Thyroid gland (tissue), 4 donors: ENCODE results near the gene TUBA1C.

Experiments used
- POLR2A ChIP-seq, 2 donors: fragments of 450-650 bp; IDR thresholded peaks; one replicate each; pipeline ENCODE4 v1.6.1; 2017; ENCODE audit warnings: antibody characterized with exemption in 2 of 2, mild to moderate bottlenecking in 2 of 2, moderate library complexity in 1 of 2
- TF ChIP-seq, protein P1 (sequence below), 6 experiments: fragments of 200-600 bp in 3 of 6; fragments of 450-650 bp in 3 of 6; sonication (generic) in 3 of 6; IDR thresholded peaks; one replicate each; pipeline ENCODE4 v1.5.1; 2016 to 2019; ENCODE audit warnings: antibody characterized with exemption in 6 of 6, mild to moderate bottlenecking in 2 of 6, inconsistent platforms in 1 of 6, moderate library complexity in 1 of 6

DNA sequence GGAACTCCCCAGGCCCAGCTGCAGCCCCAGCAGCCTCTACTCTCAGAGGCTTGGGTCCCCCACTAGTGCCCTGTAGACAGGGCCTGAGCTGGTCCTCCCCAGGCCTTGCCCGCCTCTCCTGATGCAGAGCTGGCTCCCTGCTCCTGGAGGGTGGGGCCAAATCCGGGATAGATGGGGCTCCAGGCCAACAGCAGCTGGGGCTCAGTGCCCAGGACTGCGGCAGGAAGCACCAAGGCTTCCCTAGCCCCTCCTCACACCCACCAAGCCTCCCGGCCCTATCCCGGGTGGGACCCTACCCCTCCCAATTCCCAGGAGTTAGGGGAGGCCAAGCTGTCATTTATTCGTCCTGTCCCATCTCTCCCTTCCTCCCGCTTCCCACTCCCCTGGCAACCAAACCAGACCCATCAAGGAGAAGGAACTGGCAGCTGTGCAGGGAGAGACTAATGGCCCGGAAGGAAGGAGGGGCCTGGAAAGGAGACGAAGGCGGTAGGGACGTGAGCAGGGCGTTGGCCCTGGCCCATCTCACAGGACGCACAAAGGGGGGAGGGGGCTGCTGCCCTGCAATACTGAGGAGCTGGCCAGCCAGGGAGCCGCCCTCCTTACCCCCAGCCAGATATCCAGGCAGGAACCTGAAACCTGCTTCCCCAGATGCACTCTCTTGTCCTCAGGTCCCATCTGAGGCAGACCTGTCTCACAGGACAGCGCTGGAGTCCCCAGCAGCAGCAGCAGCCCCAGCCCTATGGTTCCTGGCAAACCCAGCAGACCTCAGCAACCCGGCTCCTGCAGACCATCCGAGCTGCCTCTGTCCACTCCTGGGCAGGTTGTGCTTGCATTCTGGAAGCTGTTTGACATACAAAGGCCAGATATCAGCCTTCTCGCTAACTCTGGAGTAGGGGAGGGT lies 28.4 kb downstream of the TUBA1C start:
- TF ChIP-seq, protein P1, sequence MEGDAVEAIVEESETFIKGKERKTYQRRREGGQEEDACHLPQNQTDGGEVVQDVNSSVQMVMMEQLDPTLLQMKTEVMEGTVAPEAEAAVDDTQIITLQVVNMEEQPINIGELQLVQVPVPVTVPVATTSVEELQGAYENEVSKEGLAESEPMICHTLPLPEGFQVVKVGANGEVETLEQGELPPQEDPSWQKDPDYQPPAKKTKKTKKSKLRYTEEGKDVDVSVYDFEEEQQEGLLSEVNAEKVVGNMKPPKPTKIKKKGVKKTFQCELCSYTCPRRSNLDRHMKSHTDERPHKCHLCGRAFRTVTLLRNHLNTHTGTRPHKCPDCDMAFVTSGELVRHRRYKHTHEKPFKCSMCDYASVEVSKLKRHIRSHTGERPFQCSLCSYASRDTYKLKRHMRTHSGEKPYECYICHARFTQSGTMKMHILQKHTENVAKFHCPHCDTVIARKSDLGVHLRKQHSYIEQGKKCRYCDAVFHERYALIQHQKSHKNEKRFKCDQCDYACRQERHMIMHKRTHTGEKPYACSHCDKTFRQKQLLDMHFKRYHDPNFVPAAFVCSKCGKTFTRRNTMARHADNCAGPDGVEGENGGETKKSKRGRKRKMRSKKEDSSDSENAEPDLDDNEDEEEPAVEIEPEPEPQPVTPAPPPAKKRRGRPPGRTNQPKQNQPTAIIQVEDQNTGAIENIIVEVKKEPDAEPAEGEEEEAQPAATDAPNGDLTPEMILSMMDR (IDR thresholded peaks at IDR 0.05): no peak
- TF ChIP-seq POLR2A (IDR thresholded peaks at IDR 0.05): no peak
